ENCODE results near the gene SHISA7.

SHISA7 gene

GRCh38 chr19:55474269-55475265 lies 31.5 kb upstream of the SHISA7 start:
- Histone ChIP-seq H3K9me3 (ENCODE audit: control insufficient read depth, insufficient read depth, low read length) (no peaks in the 10 kb centered on the region), H3K4me1 (ENCODE audit: insufficient read depth, low read length) (peaks cover 14% of the 10 kb centered on the region; the same call in 1 of the 2 replicates), H3K36me3 (ENCODE audit: insufficient read depth, low read length) (no peaks in the 10 kb centered on the region), H3K9ac (ENCODE audit: low read depth, low read length) (no peak overlapping the region)

DNA sequence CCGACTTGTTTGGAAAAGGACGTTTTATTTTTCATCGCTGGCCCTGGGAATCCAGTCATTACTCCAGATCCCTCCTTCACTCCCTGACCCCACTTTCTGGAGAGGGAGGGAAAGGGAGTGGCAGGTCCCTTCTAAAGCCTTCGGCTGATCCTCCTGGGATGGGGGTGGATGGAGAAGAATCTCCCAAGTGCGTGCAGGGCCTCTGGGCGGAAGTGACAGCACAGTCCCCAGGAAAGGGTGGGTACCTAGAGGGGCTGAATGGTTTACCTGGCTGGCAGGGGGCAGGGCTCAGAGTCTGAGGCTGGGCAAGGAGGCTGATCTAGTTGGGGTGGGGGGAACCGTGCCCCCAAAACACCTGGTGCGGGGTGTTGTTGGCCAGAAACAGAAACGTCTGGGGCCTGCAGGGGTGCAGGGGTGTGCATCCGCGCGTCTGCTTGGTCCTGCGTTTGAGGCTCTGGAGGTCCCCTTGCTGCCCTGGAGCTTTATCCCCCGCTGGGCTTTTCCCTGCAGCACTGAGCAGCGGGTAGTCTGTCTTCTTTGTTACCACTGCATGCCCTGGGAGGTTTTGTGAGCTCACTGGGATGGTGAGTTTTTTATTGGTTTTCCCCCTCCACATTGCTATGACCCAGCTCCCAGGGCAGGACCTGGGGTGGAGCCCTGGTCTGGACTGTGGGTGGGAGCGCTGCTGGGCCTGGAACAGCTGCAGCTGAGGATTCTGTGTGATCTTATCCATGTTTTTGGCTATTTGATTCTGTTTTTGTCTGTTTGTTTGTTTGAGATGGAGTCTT lies 30.3 kb upstream of the SHISA7 start:
- Histone ChIP-seq H3K9ac (ENCODE audit: low read depth, low read length) (peak overlapping the region; percentile 44; the same call in 1 of the 2 replicates), H3K36me3 (ENCODE audit: insufficient read depth, low read length) (no peaks in the 10 kb centered on the region), H3K9me3 (ENCODE audit: control insufficient read depth, insufficient read depth, low read length) (no peaks in the 10 kb centered on the region), H3K4me1 (ENCODE audit: insufficient read depth, low read length) (peaks cover 14% of the 10 kb centered on the region; the same call in 1 of the 2 replicates)

- Histone ChIP-seq H3K36me3 (ENCODE audit: insufficient read depth, low read length) (no peaks in the 10 kb centered on the region), H3K4me1 (ENCODE audit: insufficient read depth, low read length) (peaks cover 14% of the 10 kb centered on the region; the same call in 1 of the 2 replicates), H3K9ac (ENCODE audit: low read depth, low read length) (no peak overlapping the region), H3K9me3 (ENCODE audit: control insufficient read depth, insufficient read depth, low read length) (no peaks in the 10 kb centered on the region)
Observed at GRCh38 chr19:55472463-55472862, 29.4 kb upstream of the SHISA7 start.

- no peaks in the 10 kb centered on the region for H3K9me3 ChIP-seq (ENCODE audit: control insufficient read depth, insufficient read depth, low read length)
- no peak overlapping the region for H3K9ac ChIP-seq (ENCODE audit: low read depth, low read length)
- no peaks in the 10 kb centered on the region for H3K36me3 ChIP-seq (ENCODE audit: insufficient read depth, low read length)
- peaks cover 14% of the 10 kb centered on the region; the same call in 1 of the 2 replicates for H3K4me1 ChIP-seq (ENCODE audit: insufficient read depth, low read length)
Observed at GRCh38 chr19:55471266-55471665, 28.2 kb upstream of the SHISA7 start.

- H3K9me3 ChIP-seq (ENCODE audit: control insufficient read depth, insufficient read depth, low read length): no peaks in the 10 kb centered on the region
- no peak overlapping the region for H3K9ac ChIP-seq (ENCODE audit: low read depth, low read length)
- no peaks in the 10 kb centered on the region for H3K36me3 ChIP-seq (ENCODE audit: insufficient read depth, low read length)
- H3K4me1 ChIP-seq (ENCODE audit: insufficient read depth, low read length): peaks cover 11% of the 10 kb centered on the region; the same call in 1 of the 2 replicates
Observed at GRCh38 chr19:55468054-55468393, 24.9 kb upstream of the SHISA7 start.

GRCh38 chr19:55467236-55468053 lies 24.3 kb upstream of the SHISA7 start:
- Histone ChIP-seq H3K9ac (ENCODE audit: low read depth, low read length) (no peak overlapping the region), H3K9me3 (ENCODE audit: control insufficient read depth, insufficient read depth, low read length) (no peaks in the 10 kb centered on the region), H3K36me3 (ENCODE audit: insufficient read depth, low read length) (no peaks in the 10 kb centered on the region)

GRCh38 chr19:55466241-55466614 lies 23.1 kb upstream of the SHISA7 start:
- H3K4me1 ChIP-seq (ENCODE audit: insufficient read depth, low read length): peaks cover 9% of the 10 kb centered on the region; the same call in 1 of the 2 replicates
- H3K9ac ChIP-seq (ENCODE audit: low read depth, low read length): no peak overlapping the region
- H3K9me3 ChIP-seq (ENCODE audit: control insufficient read depth, insufficient read depth, low read length): no peaks in the 10 kb centered on the region
- H3K36me3 ChIP-seq (ENCODE audit: insufficient read depth, low read length): no peaks in the 10 kb centered on the region

More at GRCh38 chr19:55467236-55468053, 24.3 kb upstream of the SHISA7 start:
- peaks cover 9% of the 10 kb centered on the region; the same call in 1 of the 2 replicates for H3K4me1 ChIP-seq (ENCODE audit: insufficient read depth, low read length)

DNA sequence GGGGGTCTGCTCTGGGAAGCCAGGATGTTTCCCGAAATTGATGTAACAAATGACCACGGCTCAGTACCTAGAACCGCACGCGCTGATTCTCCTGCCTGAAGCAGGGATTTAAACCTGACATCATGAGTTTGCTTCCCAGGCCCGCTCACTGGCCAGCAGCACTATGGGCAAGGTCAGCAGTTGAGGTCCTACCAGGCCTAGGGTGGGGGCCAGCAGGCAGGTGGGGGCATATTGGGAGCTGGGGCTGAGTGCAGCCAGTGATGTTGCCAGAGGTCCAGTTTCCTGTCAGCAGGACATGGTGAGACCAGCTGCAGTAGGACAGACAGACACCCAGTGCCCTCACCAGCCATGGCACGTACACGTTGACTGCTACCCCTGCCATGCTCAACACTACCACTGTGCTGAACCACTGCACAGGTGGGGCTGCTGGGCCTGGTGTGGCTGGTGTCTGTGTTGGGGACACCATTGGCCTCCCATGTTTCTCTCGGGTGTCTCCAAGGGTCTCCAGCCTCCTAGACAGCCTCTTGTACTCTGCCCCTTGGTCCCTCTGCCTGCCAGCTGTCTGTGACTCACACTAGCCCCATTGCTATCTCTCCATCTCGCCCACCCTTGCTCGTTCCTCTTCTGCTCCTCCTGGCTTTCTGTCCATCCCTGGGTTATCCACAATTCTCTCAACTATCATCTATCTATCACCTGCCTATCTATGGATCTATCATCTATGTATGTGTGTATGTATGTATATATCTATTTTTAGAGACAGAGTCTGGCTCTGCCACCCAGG lies 22.6 kb upstream of the SHISA7 start:
- no peak overlapping the region for H3K9ac ChIP-seq (ENCODE audit: low read depth, low read length)
- no peaks in the 10 kb centered on the region for H3K9me3 ChIP-seq (ENCODE audit: control insufficient read depth, insufficient read depth, low read length)
- peaks cover 9% of the 10 kb centered on the region; the same call in 1 of the 2 replicates for H3K4me1 ChIP-seq (ENCODE audit: insufficient read depth, low read length)
- H3K36me3 ChIP-seq (ENCODE audit: insufficient read depth, low read length): no peaks in the 10 kb centered on the region

- H3K4me1 ChIP-seq (ENCODE audit: insufficient read depth, low read length): peaks cover 17% of the 10 kb centered on the region
- no peaks in the 10 kb centered on the region for H3K9me3 ChIP-seq (ENCODE audit: control insufficient read depth, insufficient read depth, low read length)
- peak within 1 kb of the TSS; percentile 47; the same call in 1 of the 2 replicates for H3K9ac ChIP-seq (ENCODE audit: low read depth, low read length)
- H3K36me3 ChIP-seq (ENCODE audit: insufficient read depth, low read length): no peaks in the 10 kb centered on the region
Observed at GRCh38 chr19:55464662-55465054, 21.6 kb upstream of the SHISA7 start, which contains the start of gene C19orf85. Gene C19orf85, minus strand, starts transcription at chr19:55464751. Its CDS starts 197 bp downstream, at chr19:55464554.

DNA sequence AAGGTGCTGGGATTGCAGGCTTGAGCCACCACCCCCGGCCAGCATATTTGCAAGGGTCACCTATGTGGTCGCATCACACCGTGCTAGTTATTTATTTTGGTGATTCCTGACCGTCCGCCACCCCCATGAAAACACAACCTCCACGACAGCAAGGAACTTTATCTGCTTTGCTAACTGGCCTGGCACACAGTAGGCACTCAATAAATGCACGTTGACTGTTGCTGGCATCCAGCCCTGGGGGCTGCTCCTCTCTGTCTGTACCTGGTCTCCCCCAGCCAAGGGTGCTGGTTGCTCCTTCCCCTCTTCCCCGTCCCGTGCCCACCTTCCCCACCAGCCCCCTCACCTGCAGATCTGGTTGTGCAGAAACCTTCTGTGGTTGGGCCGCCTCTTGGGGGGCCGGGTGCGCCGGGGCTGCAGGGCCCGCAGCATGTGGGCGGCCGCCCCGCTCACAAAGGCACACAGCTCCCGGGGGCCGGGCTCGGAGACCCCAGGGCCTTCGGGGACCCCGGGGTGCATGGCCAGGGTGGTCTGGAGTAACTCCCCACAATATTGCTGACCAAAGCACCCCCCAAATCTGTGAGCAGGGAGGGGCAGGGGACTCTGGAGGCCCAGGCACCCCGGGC lies 21.1 kb upstream of the SHISA7 start:
- Histone ChIP-seq H3K36me3 (ENCODE audit: insufficient read depth, low read length) (no peaks in the 10 kb centered on the region), H3K9ac (ENCODE audit: low read depth, low read length) (peak overlapping the region; percentile 47; the same call in 1 of the 2 replicates), H3K9me3 (ENCODE audit: control insufficient read depth, insufficient read depth, low read length) (no peaks in the 10 kb centered on the region), H3K4me1 (ENCODE audit: insufficient read depth, low read length) (peaks cover 17% of the 10 kb centered on the region)

DNA sequence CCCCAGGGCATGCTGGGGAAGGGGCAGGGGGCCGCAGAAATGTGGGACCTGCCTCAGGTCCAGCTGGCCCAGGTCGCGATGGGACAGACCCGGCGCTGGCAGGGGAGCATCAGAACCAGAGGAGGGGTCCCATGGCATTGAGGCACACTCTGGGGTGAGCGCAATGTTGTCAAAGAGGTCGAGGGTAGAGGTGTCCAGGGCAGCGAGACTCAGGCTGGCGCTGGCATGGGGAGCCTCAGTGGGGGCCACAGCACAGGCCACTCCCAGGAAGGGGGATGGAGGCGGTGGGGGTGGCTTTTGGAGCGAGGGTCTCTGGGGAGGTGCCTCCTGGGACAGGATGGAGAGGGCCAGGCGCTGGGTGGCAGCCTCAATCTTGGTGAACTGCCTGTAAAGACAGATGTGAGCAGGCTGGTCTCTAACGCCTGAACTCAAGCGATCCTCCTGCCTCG lies 20.5 kb upstream of the SHISA7 start:
- H3K4me1 ChIP-seq (ENCODE audit: insufficient read depth, low read length): peaks cover 17% of the 10 kb centered on the region
- H3K36me3 ChIP-seq (ENCODE audit: insufficient read depth, low read length): no peaks in the 10 kb centered on the region
- peak overlapping the region; percentile 47; the same call in 1 of the 2 replicates for H3K9ac ChIP-seq (ENCODE audit: low read depth, low read length)
- no peaks in the 10 kb centered on the region for H3K9me3 ChIP-seq (ENCODE audit: control insufficient read depth, insufficient read depth, low read length)

GRCh38 chr19:55462722-55463121 lies 19.6 kb upstream of the SHISA7 start:
- H3K9me3 ChIP-seq (ENCODE audit: control insufficient read depth, insufficient read depth, low read length): no peaks in the 10 kb centered on the region
- no peak overlapping the region for H3K9ac ChIP-seq (ENCODE audit: low read depth, low read length)
- peaks cover 20% of the 10 kb centered on the region for H3K4me1 ChIP-seq (ENCODE audit: insufficient read depth, low read length)

More at GRCh38 chr19:55462722-55463121, 19.6 kb upstream of the SHISA7 start:
- no peaks in the 10 kb centered on the region for H3K36me3 ChIP-seq (ENCODE audit: insufficient read depth, low read length)
